ENCODE data around the gene MR1. TPM values are rescaled to one million over a fixed set of nuclear protein-coding genes. Genes with fewer than 3 reads are reported as not detected.

Gene MR1
- total RNA-seq, 4 donors from 2014 or later = 4.0 to 9.7 (median 6.0) TPM

DNA sequence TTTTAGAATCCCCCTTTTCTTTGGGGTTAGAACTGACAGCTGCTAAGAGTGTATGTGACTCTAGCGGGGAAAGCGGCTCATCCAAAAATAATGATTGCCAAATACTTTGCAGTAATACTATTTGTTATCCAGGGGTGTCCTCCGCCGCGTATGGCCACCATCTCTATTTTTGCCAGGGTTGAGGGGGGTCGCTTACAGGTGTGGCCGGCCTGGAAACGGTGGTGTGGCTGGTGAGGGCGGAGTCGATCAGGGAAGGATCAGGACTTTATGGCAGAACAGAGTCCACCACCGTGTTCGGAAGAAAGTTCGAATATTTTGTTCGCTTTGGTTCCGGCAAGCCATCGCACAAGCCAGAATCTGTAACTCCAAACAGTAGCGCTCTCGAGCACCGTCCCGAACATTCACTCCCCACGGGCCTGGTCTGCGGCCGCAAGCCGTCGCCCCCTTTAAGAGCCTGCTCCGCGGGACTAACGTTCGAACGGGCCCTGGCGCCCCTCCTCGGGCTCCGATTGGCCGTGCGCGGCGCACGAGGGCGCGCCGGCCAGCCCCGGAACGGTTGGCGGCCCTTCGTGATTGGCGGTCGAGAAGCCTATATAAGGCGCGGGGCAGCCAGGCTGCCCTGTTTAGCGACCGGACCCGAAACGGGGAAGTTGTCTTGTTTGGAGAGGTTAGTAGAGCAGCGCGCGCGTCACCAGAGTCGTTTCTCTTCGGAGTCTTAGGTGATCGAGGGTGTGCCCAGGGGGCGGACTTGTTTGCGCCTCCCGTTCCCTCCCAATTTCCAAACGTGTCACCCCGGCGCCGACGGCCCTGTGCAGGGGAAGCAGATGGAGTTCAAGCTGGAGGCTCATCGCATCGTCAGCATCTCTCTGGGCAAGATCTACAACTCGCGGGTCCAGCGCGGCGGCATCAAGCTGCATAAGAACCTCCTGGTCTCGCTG, 54.6 kb downstream of the MR1 start, which contains the start of gene IER5:
IER5 (plus strand) TSS at position 622 of the 938 bp plus-strand sequence; CDS start at position 825, 203 bp downstream.
- H3K36me3 ChIP-seq = no peaks in the 10 kb centered on the region
- peak; percentile 98 to 99 (median 99) for DNase-seq
- peak within 1 kb of the TSS; percentile 92 to 99 (median 96) for H3K27ac ChIP-seq
- H3K9me3 ChIP-seq = no peaks in the 10 kb centered on the region
- H3K4me3 ChIP-seq = peak within 1 kb of the TSS; percentile 80 to 95 (median 88)
- TF ChIP-seq POLR2A (IDR thresholded peaks at IDR 0.05) = peak; percentile 100
- TF ChIP-seq, protein P1, sequence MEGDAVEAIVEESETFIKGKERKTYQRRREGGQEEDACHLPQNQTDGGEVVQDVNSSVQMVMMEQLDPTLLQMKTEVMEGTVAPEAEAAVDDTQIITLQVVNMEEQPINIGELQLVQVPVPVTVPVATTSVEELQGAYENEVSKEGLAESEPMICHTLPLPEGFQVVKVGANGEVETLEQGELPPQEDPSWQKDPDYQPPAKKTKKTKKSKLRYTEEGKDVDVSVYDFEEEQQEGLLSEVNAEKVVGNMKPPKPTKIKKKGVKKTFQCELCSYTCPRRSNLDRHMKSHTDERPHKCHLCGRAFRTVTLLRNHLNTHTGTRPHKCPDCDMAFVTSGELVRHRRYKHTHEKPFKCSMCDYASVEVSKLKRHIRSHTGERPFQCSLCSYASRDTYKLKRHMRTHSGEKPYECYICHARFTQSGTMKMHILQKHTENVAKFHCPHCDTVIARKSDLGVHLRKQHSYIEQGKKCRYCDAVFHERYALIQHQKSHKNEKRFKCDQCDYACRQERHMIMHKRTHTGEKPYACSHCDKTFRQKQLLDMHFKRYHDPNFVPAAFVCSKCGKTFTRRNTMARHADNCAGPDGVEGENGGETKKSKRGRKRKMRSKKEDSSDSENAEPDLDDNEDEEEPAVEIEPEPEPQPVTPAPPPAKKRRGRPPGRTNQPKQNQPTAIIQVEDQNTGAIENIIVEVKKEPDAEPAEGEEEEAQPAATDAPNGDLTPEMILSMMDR (IDR thresholded peaks at IDR 0.05) = peak in 2 of 6 experiments; percentile 2 to 6
- H3K4me1 ChIP-seq = peaks cover 0 to 24% (median 9%) of the 10 kb centered on the region in 4 donors
- H3K27me3 ChIP-seq = no peaks in the 10 kb centered on the region

DNA sequence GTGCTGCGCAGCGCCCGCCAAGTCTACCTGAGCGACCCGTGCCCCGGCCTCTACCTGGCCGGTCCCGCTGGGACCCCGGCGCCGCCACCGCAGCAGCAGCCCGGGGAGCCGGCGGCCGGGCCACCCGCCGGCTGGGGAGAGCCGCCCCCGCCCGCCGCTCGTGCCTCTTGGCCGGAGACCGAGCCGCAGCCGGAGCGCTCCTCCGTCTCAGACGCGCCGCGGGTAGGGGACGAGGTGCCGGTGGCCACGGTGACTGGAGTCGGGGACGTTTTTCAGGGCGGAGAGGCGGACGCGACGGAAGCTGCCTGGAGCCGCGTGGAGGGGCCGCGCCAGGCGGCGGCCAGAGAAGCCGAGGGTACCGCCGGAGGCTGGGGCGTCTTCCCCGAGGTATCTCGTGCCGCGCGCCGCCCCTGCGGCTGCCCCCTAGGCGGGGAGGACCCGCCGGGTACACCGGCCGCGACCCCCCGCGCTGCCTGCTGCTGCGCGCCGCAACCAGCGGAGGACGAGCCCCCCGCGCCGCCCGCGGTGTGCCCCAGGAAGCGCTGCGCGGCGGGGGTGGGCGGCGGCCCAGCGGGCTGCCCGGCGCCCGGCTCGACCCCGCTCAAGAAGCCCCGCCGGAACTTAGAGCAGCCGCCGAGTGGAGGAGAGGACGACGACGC, 55.4 kb downstream of the MR1 start:
- TF ChIP-seq POLR2A (IDR thresholded peaks at IDR 0.05) = no peak
- TF ChIP-seq, protein P1 (IDR thresholded peaks at IDR 0.05) = no peak
- Histone ChIP-seq H3K36me3 (no peaks in the 10 kb centered on the region), H3K4me1 (peaks cover 0 to 30% (median 12%) of the 10 kb centered on the region in 4 donors), H3K27me3 (no peaks in the 10 kb centered on the region), H3K27ac (peak overlapping the region; percentile 92 to 99 (median 96)), H3K4me3 (peak overlapping the region; percentile 80 to 95 (median 88)), H3K9me3 (no peaks in the 10 kb centered on the region)
- peak in 2 of 3 donors; percentile 26 to 66 for DNase-seq

DNA sequence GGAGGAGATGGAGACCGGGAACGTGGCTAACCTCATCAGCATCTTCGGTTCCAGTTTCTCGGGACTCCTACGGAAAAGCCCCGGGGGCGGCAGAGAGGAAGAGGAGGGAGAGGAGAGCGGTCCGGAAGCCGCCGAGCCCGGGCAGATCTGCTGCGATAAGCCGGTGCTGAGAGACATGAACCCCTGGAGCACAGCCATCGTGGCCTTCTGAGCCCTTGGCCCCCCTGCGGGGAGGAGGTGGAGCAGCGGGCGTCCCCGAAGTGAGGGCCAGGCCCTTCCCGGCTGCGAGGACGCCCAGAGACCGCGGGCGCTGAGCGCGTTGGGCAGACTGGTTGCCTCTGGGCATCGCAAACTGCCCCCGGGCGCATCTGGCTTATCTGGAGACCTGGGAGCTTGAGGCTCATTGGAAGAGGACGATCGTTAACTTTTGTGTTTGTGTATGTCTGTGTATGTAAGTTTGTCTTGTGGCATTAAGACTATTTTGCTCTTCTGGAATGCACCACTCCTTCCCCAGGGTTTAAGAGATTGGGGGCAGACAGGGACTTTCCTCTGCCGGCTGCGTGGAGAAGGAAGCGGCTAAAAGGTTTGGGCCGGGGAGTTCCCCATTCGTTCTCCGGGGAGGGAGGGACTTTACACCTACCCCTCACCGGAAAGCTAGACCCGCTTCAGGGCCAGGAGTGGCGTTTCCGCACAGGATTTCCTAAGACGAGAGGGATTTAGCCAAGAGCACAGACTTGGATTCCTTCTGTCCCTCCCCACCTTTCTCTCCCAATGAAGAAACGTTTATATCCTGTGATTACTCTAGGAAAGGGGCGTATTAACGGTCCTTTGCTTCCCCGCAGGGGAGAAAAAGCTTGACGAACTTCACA, 56.1 kb downstream of the MR1 start:
- TF ChIP-seq POLR2A (IDR thresholded peaks at IDR 0.05) = peak in 1 of 2 donors; percentile 42
- TF ChIP-seq, protein P1 (IDR thresholded peaks at IDR 0.05) = peak in 2 of 6 experiments; percentile 8 to 12

DNA sequence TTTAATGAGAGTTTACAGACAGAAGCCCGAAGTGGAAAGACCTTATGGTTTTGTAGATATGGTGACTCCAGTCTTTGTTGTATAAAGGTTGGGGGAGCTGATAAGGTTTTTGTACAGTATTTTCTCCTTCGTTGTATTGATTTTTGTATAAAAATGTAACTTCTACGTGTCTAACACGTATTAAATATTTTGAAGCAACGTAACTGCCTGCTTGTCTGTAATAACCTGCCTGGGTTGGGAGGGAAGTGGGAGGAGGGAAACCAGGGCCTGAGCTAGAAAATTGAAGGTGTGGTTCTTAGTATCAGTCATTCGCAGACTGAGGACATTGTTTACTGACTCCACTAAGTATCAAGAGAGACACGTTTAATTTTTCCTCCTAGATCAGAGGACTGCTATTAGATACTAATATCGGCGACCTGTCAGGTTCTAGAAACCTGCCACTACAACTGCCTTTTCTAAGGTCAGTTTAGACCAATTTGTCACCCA, 56.9 kb downstream of the MR1 start:
- DNase-seq = peak in 2 of 3 donors; percentile 34 to 62
- no peaks in the 10 kb centered on the region for H3K36me3 ChIP-seq
- no peaks in the 10 kb centered on the region for H3K9me3 ChIP-seq
- peak overlapping the region; percentile 80 to 95 (median 88) for H3K4me3 ChIP-seq
- TF ChIP-seq, protein P1 (IDR thresholded peaks at IDR 0.05) = no peak
- TF ChIP-seq POLR2A (IDR thresholded peaks at IDR 0.05) = peak in 1 of 2 donors; percentile 16
- H3K27ac ChIP-seq = peak overlapping the region; percentile 92 to 99 (median 96)
- no peaks in the 10 kb centered on the region for H3K27me3 ChIP-seq
- H3K4me1 ChIP-seq = peaks cover 0 to 30% (median 12%) of the 10 kb centered on the region in 4 donors

More for the DNA sequence above, 56.1 kb downstream of the MR1 start:
- H3K4me1 ChIP-seq = peaks cover 0 to 30% (median 12%) of the 10 kb centered on the region in 4 donors
- peak overlapping the region; percentile 92 to 99 (median 96) for H3K27ac ChIP-seq
- H3K27me3 ChIP-seq = no peaks in the 10 kb centered on the region
- H3K9me3 ChIP-seq = no peaks in the 10 kb centered on the region
- H3K36me3 ChIP-seq = no peaks in the 10 kb centered on the region
- peak; percentile 73 to 86 (median 84) for DNase-seq
- peak overlapping the region; percentile 80 to 95 (median 88) for H3K4me3 ChIP-seq

Measured in Peyer's patch (tissue), 4 donors.